GM19324 (cell line): ENCODE measurements around the gene TAS1R3.
A peak's percentile ranks its signal among the peaks of the same experiment; 100 is the strongest.

Experiments
- ATAC-seq: cut with Tn5 transposase; IDR thresholded peaks from one replicate; pipeline ENCODE4 v1.9.1; 2021; ENCODE audit warnings: mild to moderate bottlenecking, moderate library complexity; ENCODE audit not compliant: unreplicated experiment, low FRiP score

TAS1R3 gene

DNA sequence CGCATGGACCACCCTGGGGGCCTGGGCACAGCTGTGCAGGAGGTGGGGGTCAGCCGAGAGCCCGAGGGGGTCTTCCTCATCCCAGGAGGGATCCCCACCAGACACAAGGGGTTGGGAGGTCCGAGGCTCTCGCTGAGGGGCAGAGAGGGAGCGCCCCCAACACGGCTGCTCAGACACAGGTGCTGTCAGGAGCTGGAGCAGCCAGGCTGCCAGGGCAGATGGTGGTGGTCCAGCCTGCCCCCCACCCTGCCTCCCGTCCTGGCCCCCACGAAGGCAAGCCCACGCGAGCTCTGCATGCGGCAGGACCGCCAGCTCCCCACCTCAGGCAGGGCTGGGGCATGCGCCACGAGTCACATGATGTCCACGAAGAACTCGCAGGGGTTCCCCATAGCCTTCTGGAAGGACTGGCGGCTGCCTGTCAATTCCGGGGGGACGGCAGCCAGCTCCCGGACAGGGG, 4.7 kb downstream of the TAS1R3 start:
- no peak for ATAC-seq

DNA sequence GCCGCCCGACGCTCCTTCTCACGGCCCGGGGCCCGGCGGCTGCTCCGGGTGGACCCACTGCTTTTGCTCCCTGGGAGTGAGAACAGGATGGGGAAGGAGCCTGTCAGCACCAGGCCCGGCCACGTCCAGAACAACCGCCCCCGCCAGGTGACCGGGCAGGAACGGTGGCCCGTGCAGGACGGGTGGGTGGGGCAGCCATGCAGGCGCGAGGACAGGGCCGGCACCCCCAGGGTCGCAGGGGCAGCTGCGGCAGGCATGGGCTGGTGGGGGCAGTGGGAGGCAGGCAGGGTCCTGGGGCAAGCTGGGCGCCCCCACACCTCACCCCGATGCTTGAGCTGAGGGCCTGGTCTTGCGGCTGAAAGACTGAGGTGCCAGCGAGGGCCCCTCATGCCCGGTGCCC, 5.4 kb downstream of the TAS1R3 start:
- ATAC-seq = no peak

DNA sequence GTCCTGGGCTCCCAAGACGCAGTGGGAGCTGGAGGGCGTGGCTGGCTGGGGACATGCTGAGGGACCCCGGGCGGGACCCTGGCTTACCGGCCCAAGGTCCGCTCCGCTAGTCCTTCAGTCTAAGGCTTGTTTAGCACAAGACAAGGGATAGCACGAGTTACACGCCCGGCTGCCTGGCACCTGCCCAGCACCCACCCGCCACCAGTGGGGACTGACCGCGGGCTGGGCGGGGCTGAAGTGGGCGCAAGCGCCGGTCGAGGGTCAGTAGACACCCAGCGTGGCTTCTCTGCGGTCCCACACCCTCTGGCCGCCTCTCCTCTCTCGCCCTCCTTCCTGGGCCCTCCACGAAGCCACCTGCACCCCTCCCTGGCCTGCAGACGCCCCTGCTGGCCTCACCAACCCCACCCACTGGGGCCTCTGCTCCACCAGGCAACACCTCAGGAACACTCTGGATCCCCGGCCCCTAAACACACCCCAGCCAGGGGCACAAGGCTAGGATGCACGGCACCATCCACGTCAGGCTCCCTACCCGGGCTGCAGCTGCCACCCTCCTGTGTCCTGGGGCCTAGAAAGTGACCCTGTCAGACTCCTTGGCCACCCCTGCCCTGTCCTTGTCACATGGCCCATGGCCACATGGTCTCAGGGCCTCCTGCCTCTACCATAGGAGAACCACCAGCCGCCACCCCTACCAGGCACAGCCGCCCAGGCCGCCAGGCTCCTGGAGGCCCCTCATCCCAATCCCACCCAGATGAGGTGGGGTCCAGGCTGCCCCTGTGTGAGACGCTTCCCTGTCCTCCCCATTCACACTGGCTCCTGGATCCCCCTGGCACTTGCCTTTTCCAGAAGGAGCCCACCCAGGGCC, 6.1 kb downstream of the TAS1R3 start:
- ATAC-seq = no peak

DNA sequence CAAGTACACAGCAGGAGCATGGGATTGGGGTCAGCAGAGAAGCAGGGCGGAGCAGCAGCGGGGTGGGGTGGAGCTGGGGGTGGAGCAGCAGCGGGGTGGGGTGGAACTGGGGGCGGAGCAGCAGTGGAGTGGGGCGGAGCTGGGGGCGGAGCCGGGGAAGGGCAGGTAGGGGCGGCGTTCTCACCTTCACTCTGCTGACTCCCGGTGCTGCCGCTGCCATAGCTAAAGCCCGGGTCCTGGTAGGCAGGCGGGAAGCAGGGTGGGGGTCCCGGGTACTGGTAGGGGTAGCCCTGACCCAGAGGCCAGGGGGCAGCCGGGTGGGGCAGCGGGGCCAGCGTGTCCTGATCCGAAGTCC, 6.7 kb downstream of the TAS1R3 start:
- no peak for ATAC-seq

DNA sequence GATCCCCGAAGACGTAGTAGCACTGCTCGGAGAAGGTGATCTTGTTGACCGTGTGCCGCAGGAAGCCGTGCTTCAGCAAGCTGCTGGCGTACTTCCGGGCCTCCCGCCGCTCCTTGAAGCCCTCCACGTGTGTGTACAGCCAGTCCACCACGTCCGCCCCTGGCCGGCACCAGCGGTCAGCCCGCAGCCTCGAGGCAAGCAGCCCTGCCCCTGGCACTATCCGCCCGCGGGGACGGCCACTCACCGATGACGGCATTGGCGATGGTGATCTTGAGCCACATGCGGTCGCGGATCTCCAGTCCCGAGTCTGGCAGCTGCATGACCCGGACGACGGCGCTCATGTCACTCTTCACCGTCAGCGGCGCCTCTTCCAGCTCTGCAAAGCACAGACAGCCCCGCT, 7.2 kb downstream of the TAS1R3 start:
- ATAC-seq = no peak

DNA sequence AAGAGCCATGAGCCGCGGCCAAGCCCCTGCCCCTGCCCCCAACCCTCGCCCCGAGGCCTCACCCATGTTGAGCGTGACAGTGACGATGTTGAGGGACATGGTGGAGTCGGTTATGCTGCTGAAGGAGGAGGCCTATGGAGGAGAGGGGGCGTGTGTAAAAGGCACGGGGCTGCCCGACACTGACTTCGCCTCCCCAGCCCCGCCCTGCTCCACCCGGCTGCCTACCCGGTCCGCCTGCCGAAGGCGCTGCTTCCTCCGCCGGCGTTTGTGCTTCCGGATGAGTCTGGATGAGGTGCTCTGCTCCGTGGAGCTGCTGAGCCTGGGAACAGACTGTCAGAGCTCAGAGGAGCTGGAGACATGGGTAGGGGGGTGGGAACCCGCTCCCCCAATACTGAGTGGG, 9.1 kb downstream of the TAS1R3 start:
- no peak for ATAC-seq

DNA sequence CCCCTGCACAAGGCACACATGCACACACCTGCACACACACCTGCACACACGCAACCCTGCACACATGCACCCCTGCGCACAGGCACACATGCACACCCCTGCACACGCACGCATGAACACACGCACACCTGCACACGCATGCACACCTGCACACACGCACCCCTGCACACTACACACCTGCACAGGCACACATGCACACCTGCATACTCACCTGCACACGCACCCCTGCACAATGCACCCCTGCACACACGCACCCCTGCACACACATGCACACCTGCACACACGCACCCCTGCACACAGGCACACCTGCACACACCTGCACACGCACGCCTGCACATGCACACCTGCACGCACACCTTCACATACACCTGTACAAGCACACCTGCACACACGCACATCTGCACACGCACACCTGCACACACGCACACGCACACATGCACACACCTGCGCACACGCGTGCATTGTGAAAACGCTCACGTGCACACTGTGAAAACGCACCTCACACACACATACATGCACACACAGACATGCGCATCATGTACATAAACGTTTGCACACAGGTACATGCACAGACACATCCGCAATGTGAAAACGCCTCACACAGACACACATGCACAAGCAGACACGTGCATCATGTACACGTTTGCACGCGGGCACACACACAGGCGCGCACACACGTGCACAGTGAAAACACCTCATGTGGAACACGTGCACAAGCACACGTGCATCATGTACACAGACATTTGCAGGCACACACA, 9.9 kb downstream of the TAS1R3 start:
- ATAC-seq = no peak

DNA sequence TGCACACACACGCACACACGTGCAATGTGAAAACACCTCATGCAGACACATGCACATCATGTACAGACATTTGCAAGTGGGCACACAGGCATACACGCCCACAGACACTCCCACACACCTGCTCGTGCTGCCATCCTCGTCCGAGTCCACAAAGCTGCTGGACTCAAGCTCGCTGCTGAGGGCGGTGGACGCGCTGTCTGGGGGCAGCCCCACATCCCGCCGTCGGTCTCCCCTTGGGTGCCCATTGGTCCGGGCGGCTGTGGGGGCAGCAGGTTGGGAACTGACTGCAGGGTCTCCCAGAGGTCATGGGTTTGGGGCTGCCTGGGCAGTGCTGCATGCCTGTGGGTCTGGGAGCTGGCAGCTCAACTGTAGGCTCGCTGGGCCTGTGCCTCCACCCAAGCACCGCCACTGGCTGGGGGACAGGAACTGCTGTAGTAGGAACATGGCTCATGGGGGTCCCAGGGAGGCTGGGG, 10.5 kb downstream of the TAS1R3 start:
- no peak for ATAC-seq

DNA sequence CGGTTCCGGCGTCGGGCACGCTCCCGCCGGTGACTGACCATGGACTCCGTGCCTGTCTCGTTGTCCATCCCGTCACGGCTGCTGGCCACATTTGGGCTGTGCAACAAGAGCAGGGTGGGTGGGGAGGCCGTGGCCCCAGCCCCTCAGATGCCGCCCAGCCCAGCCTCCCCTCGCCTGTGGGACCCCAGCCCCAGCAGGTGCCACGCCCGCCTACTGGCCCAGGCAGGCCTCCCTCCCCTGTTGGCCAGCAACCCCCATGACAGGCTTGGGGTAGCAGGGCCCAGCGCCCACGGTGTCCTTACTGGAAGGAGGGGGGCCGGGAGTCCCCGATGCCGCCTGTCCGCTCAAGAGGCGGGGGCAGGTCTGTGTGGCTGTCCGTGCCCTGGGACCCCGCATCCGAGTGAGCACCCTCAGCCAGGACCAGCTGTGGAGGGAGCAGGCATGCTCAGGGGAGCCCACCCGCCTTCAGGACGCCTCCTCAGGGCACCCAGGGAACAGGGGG, 11.0 kb downstream of the TAS1R3 start:
- no peak for ATAC-seq

DNA sequence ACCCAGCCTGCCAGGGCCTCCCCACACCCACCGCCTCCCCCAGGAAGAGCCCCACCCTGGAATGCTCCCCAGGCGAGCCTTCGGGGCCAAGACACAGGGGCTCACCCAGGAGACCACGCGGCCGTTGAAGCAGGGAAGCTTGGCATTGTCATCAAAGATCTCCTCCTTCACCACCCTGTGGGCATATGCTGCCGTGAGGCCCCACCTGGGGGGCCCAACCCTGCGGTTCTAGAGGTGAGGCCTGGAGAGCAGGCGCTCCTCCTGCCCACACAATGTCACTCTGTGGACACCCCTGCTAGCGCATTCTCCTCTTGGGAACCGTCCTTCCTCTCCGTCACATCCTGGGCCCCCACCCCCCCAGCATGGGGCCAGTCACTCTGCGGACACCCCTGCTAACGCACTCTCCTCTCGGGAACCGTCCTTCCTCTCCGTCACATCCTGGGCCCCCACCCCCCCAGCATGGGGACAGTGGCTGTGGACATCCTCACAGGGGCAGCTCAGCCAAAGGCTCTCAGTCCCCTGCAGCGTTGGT, 11.6 kb downstream of the TAS1R3 start:
- ATAC-seq = no peak

DNA sequence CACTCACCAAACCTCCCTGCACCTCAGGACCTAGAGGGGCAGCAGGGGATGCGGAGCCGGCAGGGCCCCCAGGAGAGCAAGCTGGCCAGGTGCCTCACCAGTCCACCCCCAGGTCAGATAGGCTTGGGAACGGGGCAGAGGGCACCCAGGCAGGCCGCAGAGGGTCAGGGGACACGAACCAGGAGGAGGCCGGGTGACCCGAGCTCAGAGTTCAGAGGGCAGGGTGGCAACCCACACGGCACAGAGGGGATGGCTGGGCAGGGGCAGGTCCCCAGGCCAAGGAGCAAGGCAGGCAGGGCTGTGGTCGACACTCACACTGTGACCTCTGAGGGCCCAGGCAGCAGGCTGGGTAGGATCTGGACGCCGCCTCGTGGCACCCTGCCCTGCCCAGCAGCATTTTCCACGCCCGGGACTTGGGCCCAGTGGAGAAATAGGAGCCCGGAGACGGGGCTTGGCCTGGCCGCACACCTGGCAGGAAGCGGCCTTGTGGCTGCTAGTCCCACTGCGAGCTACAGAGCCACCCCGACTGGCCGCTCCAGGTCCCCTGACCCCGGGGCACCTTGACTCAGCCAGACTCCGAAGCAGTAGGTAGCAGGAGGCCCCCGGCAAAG, 12.8 kb downstream of the TAS1R3 start:
- no peak for ATAC-seq

DNA sequence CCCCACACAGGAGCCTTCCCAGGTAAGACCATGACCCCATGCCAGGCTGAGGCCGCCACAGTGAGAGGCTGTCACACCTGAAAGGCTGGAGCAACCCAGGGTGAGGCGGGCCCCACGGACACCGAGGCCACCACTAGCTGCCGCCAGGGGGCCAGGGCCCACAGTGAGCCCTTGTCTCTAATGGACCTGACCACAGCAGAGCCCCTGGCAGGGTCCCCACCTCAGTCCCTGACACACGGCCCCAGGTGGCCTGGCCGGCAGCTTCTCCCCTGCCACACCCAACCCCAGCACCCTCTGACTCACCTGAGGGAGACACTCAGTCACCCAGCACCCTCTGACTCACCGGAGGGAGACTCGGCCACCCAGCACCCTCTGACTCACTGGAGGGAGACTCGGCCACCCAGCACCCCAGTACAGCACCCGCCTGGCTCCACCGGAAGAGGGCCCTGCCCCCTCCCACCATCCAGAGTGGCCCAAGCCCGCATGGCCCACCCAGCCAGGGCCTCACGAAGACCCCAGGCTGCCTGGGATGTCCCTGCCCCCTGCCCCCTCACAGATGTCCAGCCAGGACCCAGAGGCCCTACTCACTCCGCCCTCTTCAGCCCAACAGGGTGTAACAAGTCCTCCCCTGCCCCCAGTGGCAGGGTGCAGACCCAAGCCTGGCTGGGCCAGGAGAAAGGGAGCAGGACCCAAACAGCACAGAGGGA, 13.7 kb downstream of the TAS1R3 start:
- ATAC-seq = no peak

DNA sequence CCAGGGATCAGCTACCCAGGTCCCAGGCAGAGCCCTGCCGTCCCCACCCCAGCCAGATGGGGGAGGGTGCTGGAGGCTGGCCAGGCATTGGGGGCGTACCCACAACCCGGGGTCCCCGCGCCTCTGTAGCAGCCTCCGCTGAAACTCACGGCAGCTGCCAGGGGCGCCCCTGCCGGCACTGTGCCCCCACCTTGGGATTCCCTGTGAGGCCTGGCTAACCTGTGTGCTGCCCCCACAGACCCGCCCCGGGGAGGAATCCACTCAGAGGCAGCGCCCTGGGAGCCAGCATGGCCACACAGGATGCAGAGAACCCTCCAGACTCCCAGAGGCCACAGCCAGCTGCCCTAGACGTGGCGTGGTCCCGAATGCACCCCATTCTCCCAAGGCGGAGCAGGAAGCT, 14.3 kb downstream of the TAS1R3 start:
- ATAC-seq = no peak

DNA sequence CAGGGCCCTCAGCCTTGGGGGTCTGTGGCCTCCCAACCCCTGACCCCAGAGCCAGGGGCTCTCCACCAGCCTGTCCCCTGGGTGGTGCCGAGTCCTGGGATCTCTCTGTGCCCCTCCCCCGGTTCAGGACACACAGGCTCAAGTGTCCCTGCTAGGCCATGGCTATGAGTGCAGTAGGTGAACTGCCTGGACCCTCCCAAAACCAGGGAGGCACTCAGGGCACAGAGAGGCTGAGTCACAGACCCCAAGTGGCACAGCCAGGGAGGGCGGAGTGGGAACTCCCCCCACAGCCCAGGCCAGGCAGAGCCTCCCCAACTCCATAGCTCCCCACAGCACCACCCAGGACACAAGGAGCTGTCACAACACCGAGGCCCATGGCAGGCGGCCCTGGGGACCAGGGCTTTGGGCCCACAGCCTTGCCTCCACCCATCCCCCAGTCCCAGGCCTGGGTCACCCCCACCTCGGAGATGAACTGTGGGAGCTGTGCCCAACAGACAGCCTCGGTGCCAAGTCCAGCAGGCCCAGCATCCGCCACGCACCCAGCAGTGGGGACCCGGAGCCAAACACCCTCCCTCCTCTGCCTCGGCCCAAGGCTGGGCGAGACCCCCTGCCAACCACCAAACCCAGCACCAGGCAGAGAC, 14.9 kb downstream of the TAS1R3 start:
- ATAC-seq = no peak

DNA sequence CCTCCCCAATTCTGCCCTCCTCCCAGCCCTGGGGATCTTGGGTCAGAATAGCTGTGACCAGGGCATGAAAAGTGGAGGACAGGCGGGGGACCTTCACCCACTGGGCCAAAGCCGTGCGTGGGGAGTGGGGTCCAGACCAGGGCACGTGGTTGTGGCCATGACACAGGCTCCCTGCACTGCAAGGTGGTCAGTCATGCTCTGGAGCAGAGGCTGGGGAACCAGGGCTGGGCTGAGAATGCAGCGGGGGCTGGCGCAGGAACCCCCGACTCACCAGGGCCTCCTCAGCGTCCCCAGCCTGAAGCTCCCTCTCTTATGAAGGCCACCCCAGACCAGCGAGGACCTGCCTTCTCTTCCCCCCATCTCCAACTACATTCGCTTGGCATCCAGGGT, 15.4 kb downstream of the TAS1R3 start:
- no peak for ATAC-seq

DNA sequence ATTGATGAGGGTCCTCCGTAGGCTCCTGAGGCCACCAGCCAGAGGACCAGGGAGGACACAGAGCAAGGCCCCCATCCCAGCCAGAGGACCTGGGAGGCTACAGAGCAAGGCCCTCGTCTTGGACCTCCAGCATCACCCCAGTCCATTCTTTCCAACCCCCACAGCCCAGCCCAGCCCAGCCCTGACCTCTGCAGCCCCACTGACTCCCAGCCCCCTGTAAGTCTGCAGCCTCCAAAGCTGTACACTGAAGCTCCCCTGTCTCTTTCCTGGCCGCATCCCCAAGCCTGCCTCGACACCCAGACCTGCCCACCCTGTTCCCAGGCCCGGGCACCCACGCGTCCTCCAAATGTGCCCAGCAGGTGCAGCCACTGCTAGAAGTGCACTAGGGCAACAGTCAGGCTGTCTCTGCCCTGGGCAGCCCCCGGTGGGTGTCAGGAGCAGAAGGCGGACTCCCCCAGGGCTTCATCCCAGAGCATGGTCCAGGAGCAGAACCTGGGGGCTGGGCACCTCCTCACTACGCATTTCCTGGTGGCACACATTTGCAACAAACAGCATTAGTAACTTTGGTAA, 16.0 kb downstream of the TAS1R3 start:
- ATAC-seq = no peak

DNA sequence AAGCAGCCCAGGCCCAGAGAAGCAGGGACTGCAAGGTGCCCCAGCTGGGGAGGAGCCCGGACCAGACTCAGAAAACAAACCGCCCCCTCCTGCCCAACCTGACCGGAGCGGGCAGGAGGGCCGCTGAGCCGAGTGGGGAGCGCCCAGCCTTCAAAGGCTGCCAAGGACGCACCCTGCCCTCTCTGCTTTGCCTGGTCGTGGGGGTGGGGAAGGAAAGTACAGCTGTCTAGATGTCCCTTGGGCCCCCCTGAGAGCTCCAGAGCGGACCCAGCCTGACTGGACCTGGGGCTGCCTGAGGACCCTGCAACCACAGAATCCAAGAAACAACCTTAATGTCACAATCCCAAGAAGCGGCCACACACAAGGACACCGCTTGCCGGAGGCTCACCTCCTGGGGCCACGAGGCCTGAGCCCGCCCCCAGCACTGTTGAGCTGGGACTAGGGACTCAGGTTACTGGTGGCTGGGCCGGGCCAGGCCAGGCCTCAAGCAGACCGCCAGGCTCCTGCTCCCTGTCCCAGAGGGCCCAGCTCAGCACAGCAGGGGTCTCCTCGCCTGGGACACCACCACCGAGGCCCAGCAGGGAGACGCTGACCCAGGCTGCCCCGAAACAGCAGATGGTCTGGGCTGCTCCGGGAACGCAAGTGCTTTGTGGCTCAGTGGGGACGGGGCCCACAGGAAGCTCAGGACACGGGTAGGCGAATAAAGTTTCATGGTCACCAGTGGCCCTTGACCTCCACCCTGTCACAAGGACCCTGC, 16.8 kb downstream of the TAS1R3 start:
- no peak for ATAC-seq

DNA sequence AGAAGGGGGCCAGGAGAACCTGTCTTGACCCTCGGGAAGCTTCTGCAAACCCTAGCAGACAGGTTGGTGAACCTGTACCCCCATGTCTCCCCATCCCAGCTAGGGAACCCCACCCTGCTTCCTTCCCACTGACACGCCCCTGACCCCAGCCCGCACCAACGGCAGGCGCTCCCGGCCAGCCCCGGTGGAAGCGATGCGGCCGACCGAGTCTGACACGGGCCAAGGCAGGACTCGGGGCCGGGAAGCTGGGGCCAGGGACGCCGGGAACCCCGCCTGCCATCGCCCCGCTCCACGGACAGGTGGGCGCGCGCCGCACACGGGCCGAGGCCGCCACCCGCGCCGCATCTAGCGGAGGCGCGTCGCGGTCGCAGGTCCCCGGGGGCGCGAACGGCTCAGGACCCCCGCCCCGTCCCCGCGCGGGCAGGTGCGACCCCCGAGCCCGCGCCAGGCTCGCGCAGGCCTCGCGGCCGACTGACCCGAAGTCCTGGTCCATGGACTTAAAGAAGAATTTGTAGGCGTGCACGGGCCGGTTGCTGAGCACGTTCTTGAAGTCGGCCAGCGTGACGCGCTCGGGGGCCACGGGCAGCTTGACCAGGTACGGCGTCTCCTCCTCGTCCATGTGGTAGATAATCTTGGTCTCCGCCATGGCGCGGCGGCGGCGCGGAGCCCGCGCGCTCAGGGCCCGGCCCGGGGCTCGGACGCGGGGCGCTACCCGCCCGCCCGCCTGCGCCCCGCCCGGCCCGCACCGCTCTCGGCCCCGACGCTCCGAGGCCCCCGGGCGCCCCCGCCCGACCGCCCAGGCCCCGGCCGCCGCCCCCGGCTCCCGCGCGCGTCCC, 17.6 kb downstream of the TAS1R3 start:
- peak; percentile 37 for ATAC-seq
